ENCODE measurements around the gene VAV3.
"Not testable (repeated sequence)": the region's sequence is repeated elsewhere in the genome, so short reads cannot be mapped to it uniquely, and the experiment has no call there.

VAV3 gene

GRCh38 chr1:107877745-107878144 is 87.2 kb downstream of the VAV3 start:
- DNase-seq, result no peak

GRCh38 chr1:107877092-107877491 is 87.9 kb downstream of the VAV3 start:
- peak; percentile 9 for DNase-seq

- no peak for DNase-seq
Measured at GRCh38 chr1:107875689-107876088, 89.3 kb downstream of the VAV3 start.

GRCh38 chr1:107874221-107874620 is 90.8 kb downstream of the VAV3 start:
- no peak for DNase-seq

GRCh38 chr1:107871687-107872395 is 93.1 kb downstream of the VAV3 start:
- DNase-seq, result no peak

GRCh38 chr1:107871259-107871658 is 93.7 kb downstream of the VAV3 start:
- DNase-seq, result no peak

- no peak for DNase-seq
Measured at GRCh38 chr1:107870696-107871095, 94.3 kb downstream of the VAV3 start.

GRCh38 chr1:107867897-107868296 is 97.1 kb downstream of the VAV3 start:
- DNase-seq, result no peak

- DNase-seq, result no peak
Measured at GRCh38 chr1:107867422-107867821, 97.6 kb downstream of the VAV3 start.

- DNase-seq, result no peak
Measured at GRCh38 chr1:107866870-107867269, 98.1 kb downstream of the VAV3 start.

- no peak for DNase-seq
Measured at GRCh38 chr1:107865627-107866026, 99.4 kb downstream of the VAV3 start.

- no peak for DNase-seq
Measured at GRCh38 chr1:107863342-107863741, 101.6 kb downstream of the VAV3 start.

GRCh38 chr1:107862064-107862463 is 102.9 kb downstream of the VAV3 start:
- no peak for DNase-seq

GRCh38 chr1:107858323-107858722 is 106.7 kb downstream of the VAV3 start:
- no peak for DNase-seq

- no peak for DNase-seq
Measured at GRCh38 chr1:107851418-107851817, 113.6 kb downstream of the VAV3 start.

GRCh38 chr1:107844541-107845194 is 120.3 kb downstream of the VAV3 start:
- not testable (repeated sequence) for DNase-seq

GRCh38 chr1:107843989-107844388 is 121.0 kb downstream of the VAV3 start:
- DNase-seq, result no peak

- no peak for DNase-seq
Measured at GRCh38 chr1:107842241-107842640, 122.7 kb downstream of the VAV3 start.

- DNase-seq, result no peak
Measured at GRCh38 chr1:107840725-107841124, 124.3 kb downstream of the VAV3 start.

GRCh38 chr1:107838056-107838455 is 126.9 kb downstream of the VAV3 start:
- DNase-seq, result no peak

- DNase-seq, result no peak
Measured at GRCh38 chr1:107835151-107835670, 129.8 kb downstream of the VAV3 start.

- no peak for DNase-seq
Measured at GRCh38 chr1:107833061-107833460, 131.9 kb downstream of the VAV3 start.

- DNase-seq, result no peak
Measured at GRCh38 chr1:107831921-107832320, 133.1 kb downstream of the VAV3 start.

- DNase-seq, result no peak
Measured at GRCh38 chr1:107830526-107830925, 134.5 kb downstream of the VAV3 start.

- DNase-seq, result no peak
Measured at GRCh38 chr1:107830075-107830474, 134.9 kb downstream of the VAV3 start.

Measured in EL (cell line).